Activated T-helper 2 cell treated with anti-CD3 and anti-CD28 coated beads, Interferon-gamma antibody, Interleukin-2, Interleukin-4, amounts not matched to agents 10 μg/mL and 5 μg/mL and 100 μg/mL, durations not matched to agents 14 hours and 24 hours and 36 hours (primary cell): ENCODE measurements around the gene SPINT4. TPM values are rescaled to one million over a fixed set of nuclear protein-coding genes. Genes with fewer than 3 reads are reported as not detected.
"Not testable (repeated sequence)": the region's sequence is repeated elsewhere in the genome, so short reads cannot be mapped to it uniquely, and the experiment has no call there.

ENCODE experiments used
- DNase-seq: peaks from one replicate; pipeline ENCODE4 v3.0.0; 2021; ENCODE audit warnings: low spot score
- H3K27ac Mint-ChIP-seq: one replicate; pipeline ENCODE4 v1.8.0; 2021; ENCODE audit warnings: mixed read lengths
- H3K27me3 Mint-ChIP-seq: one replicate; pipeline ENCODE4 v1.8.0; 2021; ENCODE audit warnings: low read depth, mixed read lengths
- H3K36me3 Mint-ChIP-seq: one replicate; pipeline ENCODE4 v1.8.0; 2021; ENCODE audit warnings: low read depth, mixed read lengths
- H3K4me1 Mint-ChIP-seq: one replicate; pipeline ENCODE4 v1.8.0; 2021; ENCODE audit warnings: low read depth, mixed read lengths
- H3K4me3 Mint-ChIP-seq: one replicate; pipeline ENCODE4 v1.8.0; 2021; ENCODE audit warnings: low read depth, mild to moderate bottlenecking, moderate library complexity, mixed read lengths
- H3K9me3 Mint-ChIP-seq: one replicate; pipeline ENCODE4 v1.8.0; 2021; ENCODE audit warnings: mixed read lengths
- intact Hi-C: fragments of 100-400 bp; cut with micrococcal nuclease; formaldehyde crosslinking; loops from one replicate; pipeline ENCODE4 v1.15.1; 2023
- total RNA-seq: library from RNA; stranded (reverse); gene quantifications from 2 replicates; pipeline ENCODE4 v1.2.3, GENCODE V29; 2022

The SPINT4 gene
- total RNA-seq, 1 donor from 2014 or later: not detected

- intact Hi-C loops: no loop called here
- Mint-ChIP-seq H3K27me3 (peaks cover 18% of the 10 kb centered on the region), H3K4me3 (no peak overlapping the region), H3K36me3 (no peaks in the 10 kb centered on the region), H3K9me3 (peaks cover 38% of the 10 kb centered on the region), H3K4me1 (no peaks in the 10 kb centered on the region), H3K27ac (no peak overlapping the region)
- no peak for DNase-seq
Observed at GRCh38 chr20:45735552-45735951, 13.4 kb downstream of the SPINT4 start.

GRCh38 chr20:45735988-45736387, 13.8 kb downstream of the SPINT4 start:
- H3K36me3 Mint-ChIP-seq: no peaks in the 10 kb centered on the region
- DNase-seq: no peak
- no peak overlapping the region for H3K27ac Mint-ChIP-seq
- H3K9me3 Mint-ChIP-seq: peaks cover 36% of the 10 kb centered on the region
- H3K4me1 Mint-ChIP-seq: no peaks in the 10 kb centered on the region
- intact Hi-C loops: no loop called here
- peaks cover 19% of the 10 kb centered on the region for H3K27me3 Mint-ChIP-seq
- no peak overlapping the region for H3K4me3 Mint-ChIP-seq

GRCh38 chr20:45742596-45742995, 20.4 kb downstream of the SPINT4 start:
- intact Hi-C loops: no loop called here
- Mint-ChIP-seq H3K9me3 (no peaks in the 10 kb centered on the region), H3K27me3 (peaks cover 31% of the 10 kb centered on the region), H3K4me3 (no peak overlapping the region), H3K36me3 (no peaks in the 10 kb centered on the region), H3K27ac (no peak overlapping the region), H3K4me1 (no peaks in the 10 kb centered on the region)
- no peak for DNase-seq

GRCh38 chr20:45745015-45745414, 22.9 kb downstream of the SPINT4 start:
- no peak overlapping the region for H3K4me3 Mint-ChIP-seq
- H3K4me1 Mint-ChIP-seq: no peaks in the 10 kb centered on the region
- DNase-seq: no peak
- peaks cover 52% of the 10 kb centered on the region for H3K27me3 Mint-ChIP-seq
- H3K27ac Mint-ChIP-seq: no peak overlapping the region
- no peaks in the 10 kb centered on the region for H3K9me3 Mint-ChIP-seq
- intact Hi-C loops: no loop called here
- H3K36me3 Mint-ChIP-seq: no peaks in the 10 kb centered on the region

GRCh38 chr20:45751721-45752120, 29.6 kb downstream of the SPINT4 start:
- Mint-ChIP-seq H3K36me3 (peaks cover 4% of the 10 kb centered on the region), H3K4me1 (peaks cover 16% of the 10 kb centered on the region), H3K27me3 (peaks cover 47% of the 10 kb centered on the region), H3K9me3 (peaks cover 13% of the 10 kb centered on the region), H3K4me3 (no peak overlapping the region), H3K27ac (no peak overlapping the region)
- no peak for DNase-seq
- intact Hi-C loops: loop anchor here (1.0 to 2.0 kb wide), 2 partner anchors 140 to 245 kb away; no protein-coding TSS in a partner anchor

- H3K27me3 Mint-ChIP-seq: peaks cover 37% of the 10 kb centered on the region
- peaks cover 16% of the 10 kb centered on the region for H3K4me1 Mint-ChIP-seq
- peaks cover 4% of the 10 kb centered on the region for H3K36me3 Mint-ChIP-seq
- intact Hi-C loops: loop anchor here (1.0 to 2.0 kb wide), 2 partner anchors 141 to 246 kb away; no protein-coding TSS in a partner anchor
- H3K4me3 Mint-ChIP-seq: no peak overlapping the region
- peaks cover 13% of the 10 kb centered on the region for H3K9me3 Mint-ChIP-seq
- H3K27ac Mint-ChIP-seq: peak overlapping the region; percentile 41
- DNase-seq: no peak
Observed at GRCh38 chr20:45752746-45753145, 30.6 kb downstream of the SPINT4 start.

GRCh38 chr20:45758096-45758495, 35.9 kb downstream of the SPINT4 start:
- Mint-ChIP-seq H3K27ac (no peak overlapping the region), H3K36me3 (peaks cover 4% of the 10 kb centered on the region), H3K4me3 (no peak overlapping the region), H3K9me3 (peaks cover 13% of the 10 kb centered on the region), H3K27me3 (peaks cover 12% of the 10 kb centered on the region), H3K4me1 (no peaks in the 10 kb centered on the region)
- DNase-seq: no peak
- intact Hi-C loops: no loop called here

- H3K36me3 Mint-ChIP-seq, H3K9me3 Mint-ChIP-seq, intact Hi-C loops, H3K4me1 Mint-ChIP-seq, H3K4me3 Mint-ChIP-seq, DNase-seq, H3K27me3 Mint-ChIP-seq, H3K27ac Mint-ChIP-seq: not testable (repeated sequence)
Observed at GRCh38 chr20:45759921-45760320, 37.8 kb downstream of the SPINT4 start.

GRCh38 chr20:45761966-45762365, 39.8 kb downstream of the SPINT4 start:
- H3K27ac Mint-ChIP-seq, H3K9me3 Mint-ChIP-seq, intact Hi-C loops, DNase-seq, H3K4me3 Mint-ChIP-seq, H3K36me3 Mint-ChIP-seq, H3K27me3 Mint-ChIP-seq, H3K4me1 Mint-ChIP-seq: not testable (repeated sequence)

GRCh38 chr20:45764618-45765282, 42.6 kb downstream of the SPINT4 start:
- H3K27me3 Mint-ChIP-seq: peaks cover 10% of the 10 kb centered on the region
- H3K36me3 Mint-ChIP-seq, DNase-seq, H3K27ac Mint-ChIP-seq, H3K4me3 Mint-ChIP-seq, H3K4me1 Mint-ChIP-seq, H3K9me3 Mint-ChIP-seq, intact Hi-C loops: not testable (repeated sequence)

GRCh38 chr20:45765307-45765875, 43.2 kb downstream of the SPINT4 start:
- no peaks in the 10 kb centered on the region for H3K36me3 Mint-ChIP-seq
- no peaks in the 10 kb centered on the region for H3K9me3 Mint-ChIP-seq
- DNase-seq: no peak
- H3K4me3 Mint-ChIP-seq: no peak overlapping the region
- peaks cover 10% of the 10 kb centered on the region for H3K27me3 Mint-ChIP-seq
- no peaks in the 10 kb centered on the region for H3K4me1 Mint-ChIP-seq
- intact Hi-C loops: no loop called here
- no peak overlapping the region for H3K27ac Mint-ChIP-seq

- Mint-ChIP-seq H3K9me3 (no peaks in the 10 kb centered on the region), H3K27me3 (peaks cover 8% of the 10 kb centered on the region), H3K4me1 (peaks cover 2% of the 10 kb centered on the region), H3K27ac (no peak overlapping the region), H3K36me3 (no peaks in the 10 kb centered on the region), H3K4me3 (no peak overlapping the region)
- intact Hi-C loops: no loop called here
- DNase-seq: no peak
Observed at GRCh38 chr20:45765980-45766379, 43.8 kb downstream of the SPINT4 start.

GRCh38 chr20:45768479-45768878, 46.3 kb downstream of the SPINT4 start:
- H3K27ac Mint-ChIP-seq: no peak overlapping the region
- intact Hi-C loops: no loop called here

More at GRCh38 chr20:45768479-45768878, 46.3 kb downstream of the SPINT4 start:
- no peaks in the 10 kb centered on the region for H3K36me3 Mint-ChIP-seq
- no peak overlapping the region for H3K4me3 Mint-ChIP-seq
- no peaks in the 10 kb centered on the region for H3K9me3 Mint-ChIP-seq
- H3K4me1 Mint-ChIP-seq: peaks cover 4% of the 10 kb centered on the region
- H3K27me3 Mint-ChIP-seq: peaks cover 8% of the 10 kb centered on the region
- DNase-seq: no peak
